Uterus (tissue), 2 donors: ENCODE measurements around the gene RABL2B.
"Not testable (repeated sequence)": the region's sequence is repeated elsewhere in the genome, so short reads cannot be mapped to it uniquely, and the experiment has no call there.

Source experiments
- POLR2A ChIP-seq, 2 donors: fragments of 450-650 bp; IDR thresholded peaks; one replicate each; pipeline ENCODE4 v1.6.1; 2016; ENCODE audit warnings: antibody characterized with exemption in 2 of 2, mild to moderate bottlenecking in 1 of 2, moderate library complexity in 1 of 2
- TF ChIP-seq, protein P1 (sequence below), 4 experiments: fragments of 200-600 bp in 2 of 4; fragments of 450-650 bp in 2 of 4; sonication (generic) in 2 of 4; IDR thresholded peaks; one replicate each; pipeline ENCODE4 v1.5.1; 2016 to 2019; ENCODE audit warnings: antibody characterized with exemption in 4 of 4, mild to moderate bottlenecking in 2 of 4, moderate library complexity in 1 of 4

DNA sequence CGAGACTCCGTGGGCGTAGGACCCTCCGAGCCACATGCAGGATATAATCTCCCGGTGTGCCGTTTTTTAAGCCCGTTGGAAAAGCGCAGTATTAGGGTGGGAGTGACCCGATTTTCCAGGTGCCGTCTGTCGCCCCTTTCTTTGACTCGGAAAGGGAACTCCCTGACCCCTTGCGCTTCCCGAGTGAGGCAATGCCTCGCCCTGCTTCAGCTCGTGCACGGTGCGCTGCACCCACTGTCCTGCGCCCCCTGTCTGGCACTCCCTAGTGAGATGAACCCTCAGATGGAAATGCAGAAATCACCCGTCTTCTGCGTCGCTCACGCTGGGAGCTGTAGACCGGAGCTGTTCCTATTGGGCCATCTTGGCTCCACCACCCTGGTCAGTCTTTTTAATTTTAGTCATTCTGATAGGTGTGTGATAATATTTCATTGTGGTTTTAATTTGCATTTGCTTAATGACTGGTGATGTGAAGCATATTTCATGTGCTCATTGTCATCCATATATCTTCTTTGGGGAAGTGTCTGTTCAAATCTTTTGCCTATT, 26.4 kb downstream of the RABL2B start:
- TF ChIP-seq, protein P1, sequence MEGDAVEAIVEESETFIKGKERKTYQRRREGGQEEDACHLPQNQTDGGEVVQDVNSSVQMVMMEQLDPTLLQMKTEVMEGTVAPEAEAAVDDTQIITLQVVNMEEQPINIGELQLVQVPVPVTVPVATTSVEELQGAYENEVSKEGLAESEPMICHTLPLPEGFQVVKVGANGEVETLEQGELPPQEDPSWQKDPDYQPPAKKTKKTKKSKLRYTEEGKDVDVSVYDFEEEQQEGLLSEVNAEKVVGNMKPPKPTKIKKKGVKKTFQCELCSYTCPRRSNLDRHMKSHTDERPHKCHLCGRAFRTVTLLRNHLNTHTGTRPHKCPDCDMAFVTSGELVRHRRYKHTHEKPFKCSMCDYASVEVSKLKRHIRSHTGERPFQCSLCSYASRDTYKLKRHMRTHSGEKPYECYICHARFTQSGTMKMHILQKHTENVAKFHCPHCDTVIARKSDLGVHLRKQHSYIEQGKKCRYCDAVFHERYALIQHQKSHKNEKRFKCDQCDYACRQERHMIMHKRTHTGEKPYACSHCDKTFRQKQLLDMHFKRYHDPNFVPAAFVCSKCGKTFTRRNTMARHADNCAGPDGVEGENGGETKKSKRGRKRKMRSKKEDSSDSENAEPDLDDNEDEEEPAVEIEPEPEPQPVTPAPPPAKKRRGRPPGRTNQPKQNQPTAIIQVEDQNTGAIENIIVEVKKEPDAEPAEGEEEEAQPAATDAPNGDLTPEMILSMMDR (IDR thresholded peaks at IDR 0.05), result peak; percentile 29 to 47 (median 37)
- TF ChIP-seq POLR2A (IDR thresholded peaks at IDR 0.05), result not testable (repeated sequence)
